GM23338 (cell line): Measurements from ENCODE around the gene ACD. TPM values are rescaled to one million over a fixed set of nuclear protein-coding genes. Genes with fewer than 3 reads are reported as not detected.

ENCODE experiments used
- ATAC-seq: fragments of 200-7000 bp; cut with Tn5 transposase; 3 replicates; pipeline ENCODE4 v1.9.1; 2020
- DNase-seq: peaks from one replicate; pipeline ENCODE4 v3.0.0-alpha.2; 2015; ENCODE audit warnings: low spot score
- H2AFZ ChIP-seq: fragments of 200-600 bp; sonication (generic); 2 replicates; pipeline ENCODE4 v1.8.0; 2016; ENCODE audit warnings: antibody characterized with exemption, mild to moderate bottlenecking, moderate library complexity
- H3F3A ChIP-seq: fragments of 200-600 bp; sonication (generic); replicated peaks from 2 replicates; pipeline ENCODE4 v1.8.0; 2017; ENCODE audit warnings: antibody characterized with exemption, mixed run types, low read depth
- H3K27ac ChIP-seq: fragments of 200-600 bp; sonication (generic); 2 replicates; pipeline ENCODE4 v1.6.1; 2016; ENCODE audit warnings: low read depth
- H3K27me3 ChIP-seq: fragments of 200-600 bp; sonication (generic); 2 replicates; pipeline ENCODE4 v1.8.0; 2016; ENCODE audit warnings: mild to moderate bottlenecking, mixed run types, moderate library complexity; ENCODE audit not compliant: insufficient read depth
- H3K36me3 ChIP-seq: fragments of 200-600 bp; sonication (generic); 2 replicates; pipeline ENCODE4 v1.8.0; 2016; ENCODE audit warnings: mild to moderate bottlenecking; ENCODE audit not compliant: insufficient read depth
- H3K4me1 ChIP-seq: fragments of 200-600 bp; sonication (generic); 2 replicates; pipeline ENCODE4 v1.8.0; 2016; ENCODE audit warnings: mild to moderate bottlenecking, moderate library complexity; ENCODE audit not compliant: insufficient read depth
- H3K4me2 ChIP-seq: fragments of 200-600 bp; sonication (generic); 2 replicates; pipeline ENCODE4 v1.7.1; 2017; ENCODE audit warnings: mixed run types
- H3K4me3 ChIP-seq: fragments of 200-600 bp; sonication (generic); 2 replicates; pipeline ENCODE4 v1.6.1; 2016; ENCODE audit warnings: mixed run types
- H3K79me2 ChIP-seq: fragments of 200-600 bp; sonication (generic); replicated peaks from 2 replicates; pipeline ENCODE4 v1.8.0; 2017; ENCODE audit warnings: mild to moderate bottlenecking; ENCODE audit not compliant: insufficient read depth
- H3K9me2 ChIP-seq: fragments of 200-600 bp; sonication (generic); 2 replicates; pipeline ENCODE4 v1.8.0; 2017; ENCODE audit not compliant: insufficient read depth
- H4K20me1 ChIP-seq: fragments of 200-600 bp; sonication (generic); replicated peaks from 2 replicates; pipeline ENCODE4 v1.8.0; 2017; ENCODE audit warnings: mild to moderate bottlenecking; ENCODE audit not compliant: insufficient read depth
- H3K27ac Mint-ChIP-seq: 2 replicates; pipeline ENCODE4 v1.8.0; 2020; ENCODE audit warnings: inconsistent platforms, mild to moderate bottlenecking, moderate library complexity, mixed read lengths
- H3K27me3 Mint-ChIP-seq: 3 replicates; pipeline ENCODE4 v1.8.0; 2022; ENCODE audit warnings: low read depth, mild to moderate bottlenecking, moderate library complexity, mixed read lengths, inconsistent platforms; ENCODE audit not compliant: insufficient read depth, poor library complexity
- H3K36me3 Mint-ChIP-seq: 3 replicates; pipeline ENCODE4 v1.8.0; 2021; ENCODE audit warnings: low read depth, mild to moderate bottlenecking, inconsistent platforms, moderate library complexity, mixed read lengths
- H3K4me1 Mint-ChIP-seq: 3 replicates; pipeline ENCODE4 v1.8.0; 2020; ENCODE audit warnings: mild to moderate bottlenecking, inconsistent platforms, mixed read lengths
- H3K4me3 Mint-ChIP-seq: 3 replicates; pipeline ENCODE4 v1.8.0; 2021; ENCODE audit warnings: moderate library complexity, mild to moderate bottlenecking, inconsistent platforms, mixed read lengths
- H3K9me3 Mint-ChIP-seq: 3 replicates; pipeline ENCODE4 v1.8.0; 2020; ENCODE audit warnings: moderate library complexity, mild to moderate bottlenecking, inconsistent platforms, mixed read lengths
- EZH2phosphoT487 ChIP-seq: fragments of 200-600 bp; sonication (generic); IDR thresholded peaks from one replicate; pipeline ENCODE4 v1.8.1; 2018; ENCODE audit warnings: antibody characterized with exemption; ENCODE audit not compliant: unreplicated experiment
- POLR2AphosphoS5 ChIP-seq: IDR thresholded peaks from 2 replicates; pipeline ENCODE4 v1.6.1; 2016; ENCODE audit warnings: antibody characterized with exemption, low read depth
- STAT1 ChIP-seq: IDR thresholded peaks from one replicate; pipeline ENCODE4 v1.6.1; 2016; ENCODE audit warnings: antibody characterized with exemption; ENCODE audit not compliant: unreplicated experiment
- ZNF114 ChIP-seq: fragments of 250-450 bp; sonication (Bioruptor Pico); IDR thresholded peaks from 2 replicates; pipeline ENCODE4 v1.5.0; 2020; ENCODE audit warnings: mild to moderate bottlenecking, moderate library complexity
- polyA plus RNA-seq: library from polyadenylated mRNA; unstranded; fragments of >200 nt; fragmentation: Nextera tagmentation; extraction: Ambion mirVana; gene quantifications from 2 replicates; pipeline ENCODE4 v1.2.1, GENCODE V29; 2016
- total RNA-seq: library from RNA; depleted of rRNA; stranded (reverse); fragments of >200 nt; shearing (Covaris generic); gene quantifications from 2 replicates; pipeline ENCODE4 v1.2.3, GENCODE V29; 2014
- TF ChIP-seq, protein P1 (sequence below), 2 experiments: fragments of 200-600 bp in 1 of 2; sonication (generic) in 1 of 2; conservative IDR thresholded peaks; 2 replicates each; pipeline versions ENCODE4 v1.5.1 to v1.6.1; 2016 to 2017; ENCODE audit warnings: antibody characterized with exemption in 2 of 2, low read depth in 2 of 2, mild to moderate bottlenecking in 2 of 2, moderate library complexity in 1 of 2
- TF ChIP-seq, protein P2 (sequence below): IDR thresholded peaks from 2 replicates; pipeline ENCODE4 v1.6.1; 2016; ENCODE audit warnings: antibody characterized with exemption

The ACD gene
- total and polyA plus RNA-seq, 2 experiments from 2014 or later: 38.7 to 51.7 TPM

- H3K4me1 ChIP-seq: peaks cover 7% of the 10 kb centered on the region; the same call in 1 of the 2 replicates
- TF ChIP-seq, protein P1, sequence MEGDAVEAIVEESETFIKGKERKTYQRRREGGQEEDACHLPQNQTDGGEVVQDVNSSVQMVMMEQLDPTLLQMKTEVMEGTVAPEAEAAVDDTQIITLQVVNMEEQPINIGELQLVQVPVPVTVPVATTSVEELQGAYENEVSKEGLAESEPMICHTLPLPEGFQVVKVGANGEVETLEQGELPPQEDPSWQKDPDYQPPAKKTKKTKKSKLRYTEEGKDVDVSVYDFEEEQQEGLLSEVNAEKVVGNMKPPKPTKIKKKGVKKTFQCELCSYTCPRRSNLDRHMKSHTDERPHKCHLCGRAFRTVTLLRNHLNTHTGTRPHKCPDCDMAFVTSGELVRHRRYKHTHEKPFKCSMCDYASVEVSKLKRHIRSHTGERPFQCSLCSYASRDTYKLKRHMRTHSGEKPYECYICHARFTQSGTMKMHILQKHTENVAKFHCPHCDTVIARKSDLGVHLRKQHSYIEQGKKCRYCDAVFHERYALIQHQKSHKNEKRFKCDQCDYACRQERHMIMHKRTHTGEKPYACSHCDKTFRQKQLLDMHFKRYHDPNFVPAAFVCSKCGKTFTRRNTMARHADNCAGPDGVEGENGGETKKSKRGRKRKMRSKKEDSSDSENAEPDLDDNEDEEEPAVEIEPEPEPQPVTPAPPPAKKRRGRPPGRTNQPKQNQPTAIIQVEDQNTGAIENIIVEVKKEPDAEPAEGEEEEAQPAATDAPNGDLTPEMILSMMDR (conservative IDR thresholded peaks at IDR 0.05; ENCODE audit: low read depth in 2 of 2): no peak
- TF ChIP-seq STAT1: no peak
- H3K27ac ChIP-seq: no peak overlapping the region
- H4K20me1 ChIP-seq: no peaks in the 10 kb centered on the region; the same call in 1 of the 2 replicates
- peaks cover 17% of the 10 kb centered on the region for H3F3A ChIP-seq
- Mint-ChIP-seq H3K27me3 (peaks cover 29% of the 10 kb centered on the region), H3K27ac (no peak overlapping the region), H3K36me3 (no peaks in the 10 kb centered on the region; the same call in 2 of the 3 replicates), H3K9me3 (no peaks in the 10 kb centered on the region), H3K4me3 (no peak overlapping the region), H3K4me1 (peaks cover 9% of the 10 kb centered on the region; the same call in 1 of the 3 replicates)
- no peak overlapping the region for H2AFZ ChIP-seq
- H3K27me3 ChIP-seq: peaks cover 10% of the 10 kb centered on the region
- no peak overlapping the region for H3K4me3 ChIP-seq
- no peaks in the 10 kb centered on the region for H3K9me2 ChIP-seq
- no peaks in the 10 kb centered on the region for H3K36me3 ChIP-seq
- no peaks in the 10 kb centered on the region for H3K79me2 ChIP-seq
- DNase-seq (no peak), ATAC-seq (no peak)
- no peak overlapping the region for H3K4me2 ChIP-seq
Observed at GRCh38 chr16:67669499-67670101, 9.5 kb upstream of the ACD start.

DNA sequence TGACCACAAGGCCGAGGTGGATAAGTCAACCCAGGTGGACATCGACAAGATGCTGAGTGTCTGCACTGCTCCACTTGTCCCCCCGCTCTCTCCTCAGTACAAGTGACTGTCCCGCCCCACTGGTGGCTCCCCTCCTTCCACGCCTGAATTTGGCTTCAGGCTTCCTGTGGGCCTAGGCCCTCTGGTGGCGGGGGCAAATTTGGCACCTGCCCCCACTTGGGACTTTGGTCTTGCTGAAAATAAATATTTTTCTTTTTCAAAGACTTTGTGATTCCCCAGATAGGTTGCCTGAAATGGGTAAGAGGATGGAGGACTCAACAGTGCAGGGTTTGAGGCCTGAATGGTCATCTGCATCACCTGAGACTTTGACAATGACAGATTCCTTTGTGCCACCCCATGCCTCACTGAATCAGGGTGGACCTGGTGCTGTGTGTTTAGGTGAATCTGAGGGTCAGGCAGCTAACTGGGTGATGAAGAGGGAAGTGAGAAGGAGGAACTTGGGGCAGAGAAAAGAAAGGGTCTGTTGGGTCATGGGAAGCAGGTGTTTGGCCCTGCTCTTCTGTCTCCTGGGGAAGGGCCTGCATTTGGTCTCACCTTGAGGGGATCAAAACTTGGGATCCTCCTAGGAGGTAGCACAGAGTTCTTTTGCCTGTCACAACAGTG lies 8.6 kb upstream of the ACD start:
- Histone ChIP-seq H3K27me3 (peaks cover 10% of the 10 kb centered on the region), H3K9me2 (no peaks in the 10 kb centered on the region), H3K4me1 (peaks cover 7% of the 10 kb centered on the region; the same call in 1 of the 2 replicates), H4K20me1 (no peaks in the 10 kb centered on the region), H3K36me3 (no peaks in the 10 kb centered on the region), H2AFZ (no peak overlapping the region), H3K4me3 (no peak overlapping the region), H3K79me2 (no peaks in the 10 kb centered on the region), H3K4me2 (no peak overlapping the region; the same call in 1 of the 2 replicates), H3K27ac (no peak overlapping the region), H3F3A (peaks cover 23% of the 10 kb centered on the region)
- no peak for DNase-seq
- TF ChIP-seq, protein P2, sequence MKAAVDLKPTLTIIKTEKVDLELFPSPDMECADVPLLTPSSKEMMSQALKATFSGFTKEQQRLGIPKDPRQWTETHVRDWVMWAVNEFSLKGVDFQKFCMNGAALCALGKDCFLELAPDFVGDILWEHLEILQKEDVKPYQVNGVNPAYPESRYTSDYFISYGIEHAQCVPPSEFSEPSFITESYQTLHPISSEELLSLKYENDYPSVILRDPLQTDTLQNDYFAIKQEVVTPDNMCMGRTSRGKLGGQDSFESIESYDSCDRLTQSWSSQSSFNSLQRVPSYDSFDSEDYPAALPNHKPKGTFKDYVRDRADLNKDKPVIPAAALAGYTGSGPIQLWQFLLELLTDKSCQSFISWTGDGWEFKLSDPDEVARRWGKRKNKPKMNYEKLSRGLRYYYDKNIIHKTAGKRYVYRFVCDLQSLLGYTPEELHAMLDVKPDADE: no peak
- TF ChIP-seq ZNF114 (CRISPR knock-in tag): no peak
- no peak for TF ChIP-seq EZH2phosphoT487
- no peak for TF ChIP-seq POLR2AphosphoS5
- TF ChIP-seq, protein P1 (conservative IDR thresholded peaks at IDR 0.05; ENCODE audit: low read depth in 2 of 2): peak; percentile 13 to 31; a peak in 2 of 4 replicates
- Mint-ChIP-seq H3K27ac (no peak overlapping the region), H3K27me3 (peaks cover 26% of the 10 kb centered on the region), H3K9me3 (no peaks in the 10 kb centered on the region), H3K4me3 (no peak overlapping the region), H3K36me3 (no peaks in the 10 kb centered on the region; the same call in 2 of the 3 replicates), H3K4me1 (peaks cover 8% of the 10 kb centered on the region; the same call in 2 of the 3 replicates)
- no peak for ATAC-seq
